GM21786 (cell line): ENCODE data around the gene RFT1.
A peak's percentile ranks its signal among the peaks of the same experiment; 100 is the strongest.

Experiments used
- ATAC-seq: cut with Tn5 transposase; IDR thresholded peaks from one replicate; pipeline ENCODE4 v1.9.1; 2021; ENCODE audit not compliant: unreplicated experiment

Gene RFT1

DNA sequence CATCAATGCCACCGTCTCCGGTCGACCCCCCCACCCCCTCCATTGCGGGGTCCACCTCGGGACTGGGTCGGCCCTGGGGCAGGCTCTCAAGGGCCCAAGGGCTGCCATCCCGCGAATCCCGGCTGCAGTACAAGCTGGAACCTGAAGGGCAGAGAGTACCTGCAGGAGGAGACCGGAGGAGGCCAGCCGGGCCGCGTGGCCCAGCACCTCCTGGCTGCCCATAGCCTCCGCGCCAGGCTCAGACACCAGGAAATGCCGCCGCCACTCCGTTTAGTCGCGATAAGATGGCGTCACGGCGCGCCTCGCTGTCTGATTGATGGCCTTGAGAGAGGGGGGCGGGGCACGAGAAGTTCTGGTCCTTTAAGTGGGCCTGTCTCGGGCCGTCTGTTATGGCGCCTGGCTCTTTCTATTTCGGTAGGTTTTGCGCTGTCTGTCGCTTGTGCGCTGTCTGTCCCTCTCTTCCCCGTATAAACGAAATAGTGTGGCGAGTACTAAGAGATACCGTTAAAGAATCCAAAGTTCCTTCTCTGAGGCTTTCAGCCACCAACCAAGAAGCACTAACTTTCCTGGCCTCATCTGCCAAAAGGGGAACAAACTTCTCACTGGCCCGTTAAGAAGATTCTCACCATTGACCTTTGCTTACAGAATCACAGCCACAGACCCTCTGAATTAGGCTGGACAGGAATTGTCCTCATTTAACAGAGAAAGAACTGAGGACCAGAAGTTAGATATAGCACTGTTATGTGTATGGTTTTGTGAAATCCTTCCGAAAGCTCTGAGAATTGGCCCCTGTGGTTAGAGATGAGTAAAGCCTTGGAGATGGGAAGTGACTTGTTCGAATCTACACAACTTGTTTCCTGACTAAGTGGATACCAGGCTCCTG, at the start of gene RFT1:
Gene RFT1, minus strand, starts transcription at position 257 of the 883 bp plus-strand sequence. Its CDS starts 35 bp downstream, at position 222.
- ATAC-seq: peak; percentile 74

DNA sequence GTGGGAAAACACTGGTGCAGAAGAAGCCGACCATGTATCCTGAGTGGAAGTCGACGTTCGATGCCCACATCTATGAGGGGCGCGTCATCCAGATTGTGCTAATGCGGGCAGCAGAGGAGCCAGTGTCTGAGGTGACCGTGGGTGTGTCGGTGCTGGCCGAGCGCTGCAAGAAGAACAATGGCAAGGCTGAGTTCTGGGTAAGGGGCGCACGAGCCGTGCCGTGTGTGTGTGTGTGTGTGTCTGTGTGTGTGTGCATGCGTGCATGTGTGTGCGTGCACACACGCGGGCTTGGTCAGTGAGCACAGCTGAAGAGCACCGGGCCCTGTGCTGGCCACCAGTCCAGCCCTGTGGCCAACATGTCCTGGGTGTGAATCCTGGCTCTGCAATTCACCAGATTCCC, 49.3 kb upstream of the RFT1 start:
- ATAC-seq: no peak

DNA sequence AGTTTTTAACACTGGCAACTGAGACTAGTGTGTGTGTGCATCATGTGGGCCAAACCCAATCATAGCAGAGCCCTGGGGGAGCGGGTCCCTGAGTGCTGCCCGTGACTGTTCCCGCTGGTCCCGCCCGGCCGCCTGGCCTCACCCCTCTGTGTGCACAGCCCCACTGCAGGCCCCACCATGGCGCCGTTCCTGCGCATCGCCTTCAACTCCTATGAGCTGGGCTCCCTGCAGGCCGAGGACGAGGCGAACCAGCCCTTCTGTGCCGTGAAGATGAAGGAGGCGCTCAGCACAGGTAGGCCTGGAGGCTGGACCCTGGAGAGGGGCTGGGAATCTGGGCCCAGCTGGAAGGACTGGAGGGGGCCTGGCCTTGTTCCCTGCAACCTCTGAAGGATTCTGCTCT, 48.0 kb upstream of the RFT1 start:
- ATAC-seq: no peak

- no peak for ATAC-seq
Observed at GRCh38 chr3:53175613-53176540, 45.6 kb upstream of the RFT1 start.

- ATAC-seq: peak; percentile 41
Observed at GRCh38 chr3:53174346-53175250, 44.4 kb upstream of the RFT1 start.

DNA sequence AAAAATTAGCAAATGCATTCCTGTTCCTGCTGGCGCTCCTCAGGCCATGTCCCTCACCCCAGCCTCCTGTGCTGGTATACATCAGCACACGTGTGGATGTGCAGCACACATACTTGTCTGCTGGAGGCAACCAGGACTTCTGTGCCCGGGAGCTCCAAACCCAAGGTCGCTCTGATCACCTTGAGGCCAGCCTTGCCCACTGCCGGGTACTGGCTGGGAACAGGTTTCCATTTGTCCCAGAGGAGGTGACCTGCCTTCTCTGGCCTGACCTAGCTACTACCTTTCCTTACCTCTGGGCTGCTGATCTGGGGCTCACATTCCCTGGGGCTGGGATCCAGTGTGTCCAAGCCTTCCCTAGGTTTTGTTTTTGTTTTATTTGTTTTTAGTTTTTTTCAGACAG, 42.9 kb upstream of the RFT1 start:
- no peak for ATAC-seq

- no peak for ATAC-seq
Observed at GRCh38 chr3:53171827-53172505, 41.7 kb upstream of the RFT1 start.

GRCh38 chr3:53171064-53171418, 40.8 kb upstream of the RFT1 start:
- ATAC-seq: no peak

DNA sequence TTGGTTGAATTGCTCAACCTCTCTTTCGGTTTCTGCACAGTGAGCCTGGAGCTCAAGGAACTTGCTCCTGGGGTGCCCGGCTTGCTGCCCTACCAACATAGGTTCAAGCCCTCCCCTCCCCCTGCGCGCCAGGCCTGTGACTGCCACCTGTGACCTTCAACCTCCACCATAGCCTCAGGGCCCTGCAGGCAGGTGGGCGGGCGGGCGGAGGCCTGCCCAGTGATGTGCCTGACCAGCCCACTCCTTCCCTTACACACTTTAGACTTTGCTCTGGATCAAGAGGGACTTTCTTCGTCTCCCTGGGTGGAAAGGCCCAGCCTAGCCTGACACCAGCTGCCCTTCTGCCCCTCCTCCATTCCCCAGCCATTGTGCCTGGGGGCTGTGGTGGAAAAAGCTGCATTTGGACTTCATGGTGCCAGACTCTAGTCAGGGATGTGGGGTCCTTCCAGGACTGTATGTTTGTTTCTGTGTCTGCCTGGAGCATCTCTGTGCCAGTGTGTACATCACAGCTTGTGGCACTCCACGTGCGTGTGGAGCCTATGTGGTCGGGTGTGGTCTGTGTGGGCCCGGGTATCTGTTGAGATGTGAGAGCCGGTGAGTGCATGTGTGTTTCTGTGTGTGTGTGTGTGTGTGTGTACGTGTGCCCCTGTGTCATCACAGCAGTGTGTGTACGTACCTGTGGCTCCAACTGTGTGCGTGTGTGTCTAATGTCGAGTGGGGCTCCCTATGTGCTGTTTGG, 40.3 kb upstream of the RFT1 start:
- peak; percentile 37 for ATAC-seq

DNA sequence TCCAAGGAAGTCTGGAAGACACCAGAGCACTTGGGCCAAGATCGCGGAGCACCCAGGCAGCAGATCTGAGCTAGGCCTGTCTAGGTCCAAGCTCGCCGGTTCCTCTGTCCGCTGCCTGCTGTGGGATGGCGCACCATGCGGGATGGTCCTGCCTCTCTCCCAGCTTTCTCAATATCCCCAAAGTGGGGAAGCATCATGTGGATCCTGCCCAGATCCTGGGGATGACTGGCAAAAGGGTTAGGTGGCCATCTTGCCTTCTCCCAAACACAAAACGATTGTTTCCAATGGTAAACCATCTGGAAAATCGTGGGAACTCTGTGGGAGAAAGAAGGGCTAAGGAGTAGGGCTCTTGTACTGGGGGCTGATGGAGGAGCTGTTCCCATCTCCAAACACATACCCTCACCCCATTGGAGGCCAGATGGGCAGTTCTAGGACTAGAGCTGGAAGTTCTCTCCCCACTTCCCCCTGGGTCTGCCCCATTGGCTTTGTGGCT, 39.6 kb upstream of the RFT1 start:
- ATAC-seq: no peak

GRCh38 chr3:53169045-53169831, 39.0 kb upstream of the RFT1 start:
- ATAC-seq: no peak

DNA sequence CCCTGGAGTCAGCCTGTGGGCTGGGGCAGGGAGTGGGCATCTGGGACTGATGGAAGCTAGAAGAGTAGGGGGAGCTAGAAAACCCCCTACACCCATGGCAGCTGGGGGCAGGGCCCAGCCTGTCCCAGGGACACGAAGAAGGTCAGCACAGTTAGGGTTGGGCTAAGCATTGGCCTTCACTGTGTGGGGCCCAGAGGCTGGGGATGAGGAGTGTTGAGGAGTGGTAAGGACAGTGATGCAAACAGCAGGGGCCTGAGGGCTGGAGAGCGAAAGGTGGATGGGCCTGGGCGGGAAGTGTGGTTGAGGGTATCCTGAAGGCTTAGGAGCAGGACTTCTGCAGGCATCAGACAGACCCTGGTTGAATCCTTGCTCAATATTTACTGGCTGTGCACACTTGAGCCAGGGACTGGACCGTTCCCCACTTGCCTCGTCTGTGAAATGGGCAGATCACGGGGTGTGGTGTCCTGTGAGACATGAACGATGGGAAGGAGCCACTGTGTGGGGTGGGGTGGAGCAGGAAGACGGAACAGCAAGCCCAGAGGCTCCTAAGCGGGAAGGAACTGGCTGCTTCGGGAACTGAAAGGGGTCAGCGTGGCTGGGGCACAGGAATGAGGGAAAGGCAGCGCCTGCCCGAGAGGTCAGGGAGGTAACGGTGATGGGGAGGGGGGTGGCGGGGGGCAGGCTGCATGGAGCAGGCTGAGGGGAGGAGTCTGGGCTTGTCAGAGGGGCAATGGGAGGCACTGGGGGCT, 38.1 kb upstream of the RFT1 start:
- ATAC-seq: no peak

- no peak for ATAC-seq
Observed at GRCh38 chr3:53167418-53168174, 37.4 kb upstream of the RFT1 start.

DNA sequence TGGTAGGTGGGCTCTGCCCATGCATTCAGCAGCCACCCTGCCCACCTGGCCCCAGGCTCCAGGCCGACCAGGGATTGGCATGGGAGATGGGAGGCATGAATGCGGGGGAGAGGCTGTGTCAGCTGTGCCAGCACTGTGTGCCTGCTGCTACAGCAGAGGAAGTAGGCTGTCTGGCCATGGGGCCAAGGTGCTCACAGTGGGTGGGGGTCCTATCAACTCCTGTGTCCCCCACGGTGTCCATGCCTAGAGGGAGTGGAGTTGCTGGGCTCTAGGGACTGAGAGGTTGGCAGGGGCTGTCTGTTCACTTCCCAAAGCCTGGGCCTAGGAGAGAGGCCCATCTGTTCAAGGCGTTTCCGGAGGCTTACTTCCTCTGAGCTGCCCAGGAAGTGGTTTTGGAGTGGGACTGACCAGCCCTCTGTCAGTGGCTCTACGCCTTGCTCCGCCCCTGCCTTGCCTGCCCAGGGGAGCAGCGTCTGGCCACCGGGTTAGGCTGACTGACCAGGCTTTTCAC, 36.6 kb upstream of the RFT1 start:
- ATAC-seq: no peak

DNA sequence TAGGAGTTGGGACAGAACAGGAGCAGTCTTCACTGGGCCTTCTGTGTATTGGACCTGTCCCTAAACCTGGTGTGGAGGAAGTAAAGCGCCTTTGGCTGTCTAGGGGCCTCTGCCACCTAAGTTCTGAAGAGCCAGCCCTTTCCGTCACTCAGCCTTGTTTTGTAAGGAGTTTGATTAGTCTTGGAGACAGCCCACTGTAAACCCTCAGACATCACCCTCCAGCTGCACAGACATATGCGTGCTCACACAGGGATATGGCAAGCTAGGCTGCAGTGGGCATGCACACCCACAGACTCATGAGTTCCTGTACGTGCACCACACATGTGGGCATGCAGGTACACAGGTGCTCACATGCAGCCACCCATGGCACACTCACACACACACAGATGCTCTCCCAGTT, 36.0 kb upstream of the RFT1 start:
- no peak for ATAC-seq

- no peak for ATAC-seq
Observed at GRCh38 chr3:53164911-53165310, 34.7 kb upstream of the RFT1 start.
